Measurements from ENCODE around the gene PTDSS2.
A peak's percentile ranks its signal among the peaks of the same experiment; 100 is the strongest.

DNA sequence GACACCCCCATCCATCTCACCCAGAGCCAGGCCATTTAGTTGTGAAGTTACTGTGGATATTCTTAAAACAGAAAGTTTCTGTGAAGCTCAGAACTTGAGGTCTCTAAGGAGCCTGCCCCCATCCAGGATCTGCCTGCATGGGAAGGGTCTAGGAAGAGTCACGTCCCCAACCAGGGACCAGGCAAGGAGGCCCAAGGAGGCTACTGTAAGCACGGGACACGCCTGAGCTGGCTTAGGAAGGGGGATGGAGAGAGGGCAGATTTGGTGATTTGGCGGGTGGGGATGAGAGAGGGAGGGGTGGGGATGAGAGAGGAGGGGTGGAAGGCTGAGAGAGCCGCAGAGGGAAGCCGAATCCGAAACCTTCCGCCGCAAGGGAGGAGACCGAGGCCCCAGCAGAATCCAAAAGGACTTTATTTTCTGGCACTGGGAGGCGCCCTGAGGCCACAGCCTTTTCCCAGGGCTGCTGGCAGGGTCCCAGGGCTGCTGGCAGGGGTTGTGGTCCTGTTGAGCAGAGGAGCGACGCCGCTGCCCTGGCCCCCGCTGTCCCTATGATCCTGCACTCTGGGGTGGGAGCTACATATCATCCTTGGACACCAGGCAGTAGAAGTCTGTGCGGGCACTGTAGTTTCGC is 44.6 kb upstream of the PTDSS2 start:
- TF ChIP-seq, protein P1, sequence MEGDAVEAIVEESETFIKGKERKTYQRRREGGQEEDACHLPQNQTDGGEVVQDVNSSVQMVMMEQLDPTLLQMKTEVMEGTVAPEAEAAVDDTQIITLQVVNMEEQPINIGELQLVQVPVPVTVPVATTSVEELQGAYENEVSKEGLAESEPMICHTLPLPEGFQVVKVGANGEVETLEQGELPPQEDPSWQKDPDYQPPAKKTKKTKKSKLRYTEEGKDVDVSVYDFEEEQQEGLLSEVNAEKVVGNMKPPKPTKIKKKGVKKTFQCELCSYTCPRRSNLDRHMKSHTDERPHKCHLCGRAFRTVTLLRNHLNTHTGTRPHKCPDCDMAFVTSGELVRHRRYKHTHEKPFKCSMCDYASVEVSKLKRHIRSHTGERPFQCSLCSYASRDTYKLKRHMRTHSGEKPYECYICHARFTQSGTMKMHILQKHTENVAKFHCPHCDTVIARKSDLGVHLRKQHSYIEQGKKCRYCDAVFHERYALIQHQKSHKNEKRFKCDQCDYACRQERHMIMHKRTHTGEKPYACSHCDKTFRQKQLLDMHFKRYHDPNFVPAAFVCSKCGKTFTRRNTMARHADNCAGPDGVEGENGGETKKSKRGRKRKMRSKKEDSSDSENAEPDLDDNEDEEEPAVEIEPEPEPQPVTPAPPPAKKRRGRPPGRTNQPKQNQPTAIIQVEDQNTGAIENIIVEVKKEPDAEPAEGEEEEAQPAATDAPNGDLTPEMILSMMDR (conservative IDR thresholded peaks at IDR 0.05; ENCODE audit: low read depth, low read length), result 0 out of 2 replicates have a peak, but pooled peaks have one; percentile 4
- no peak for TF ChIP-seq RCOR1 (IDR thresholded peaks at IDR 0.05; ENCODE audit: insufficient replicate concordance, low read length)
- TF ChIP-seq BHLHE40 (IDR thresholded peaks at IDR 0.05; ENCODE audit: low read depth, low read length), result no peak
- TF ChIP-seq POLR2A (IDR thresholded peaks at IDR 0.05; ENCODE audit: low read depth, low read length), result no peak
- no peak for TF ChIP-seq RFX5 (IDR thresholded peaks at IDR 0.05; ENCODE audit: low read depth, low read length)
- no peak for TF ChIP-seq SMC3 (IDR thresholded peaks at IDR 0.05; ENCODE audit: low read depth, low read length)
- no peak for TF ChIP-seq MXI1 (IDR thresholded peaks at IDR 0.05; ENCODE audit: borderline replicate concordance, low read depth, low read length)
- TF ChIP-seq, protein P2, sequence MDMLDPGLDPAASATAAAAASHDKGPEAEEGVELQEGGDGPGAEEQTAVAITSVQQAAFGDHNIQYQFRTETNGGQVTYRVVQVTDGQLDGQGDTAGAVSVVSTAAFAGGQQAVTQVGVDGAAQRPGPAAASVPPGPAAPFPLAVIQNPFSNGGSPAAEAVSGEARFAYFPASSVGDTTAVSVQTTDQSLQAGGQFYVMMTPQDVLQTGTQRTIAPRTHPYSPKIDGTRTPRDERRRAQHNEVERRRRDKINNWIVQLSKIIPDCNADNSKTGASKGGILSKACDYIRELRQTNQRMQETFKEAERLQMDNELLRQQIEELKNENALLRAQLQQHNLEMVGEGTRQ (IDR thresholded peaks at IDR 0.05; ENCODE audit: low read depth, low read length), result no peak
- no peak for TF ChIP-seq CHD1 (IDR thresholded peaks at IDR 0.05; ENCODE audit: low read depth, low read length)
- TF ChIP-seq FOS (IDR thresholded peaks at IDR 0.05; ENCODE audit: low read depth, low read length), result no peak
- TF ChIP-seq RAD21 (IDR thresholded peaks at IDR 0.05; ENCODE audit: low read length), result no peak
- TF ChIP-seq MAZ (IDR thresholded peaks at IDR 0.05; ENCODE audit: borderline replicate concordance, low read depth, low read length), result no peak
- TF ChIP-seq CEBPB (IDR thresholded peaks at IDR 0.05; ENCODE audit: low read depth, low read length), result no peak
- TF ChIP-seq MAFK (IDR thresholded peaks at IDR 0.05; ENCODE audit: low read depth, low read length), result no peak
